ENCODE measurements around the gene CCDC18. TPM values are rescaled to one million over a fixed set of nuclear protein-coding genes. Genes with fewer than 3 reads are reported as not detected.

Gene CCDC18
- total and polyA plus RNA-seq, 5 donors, result 2.4 to 5.7 (median 3.0) TPM

GRCh38 chr1:93313026-93313425 lies 132.5 kb downstream of the CCDC18 start:
- Histone ChIP-seq H3K27ac (ENCODE audit: low read length) (no peak overlapping the region), H3K27me3 (ENCODE audit: control insufficient read depth, insufficient read depth) (no peaks in the 10 kb centered on the region), H3K4me3 (ENCODE audit: low read length) (no peak overlapping the region), H3K4me1 (ENCODE audit: control insufficient read depth, insufficient read depth, low read length) (no peaks in the 10 kb centered on the region), H3K9me3 (ENCODE audit: control insufficient read depth, low read length) (no peaks in the 10 kb centered on the region)
- ATAC-seq, result no peak
- no peak for DNase-seq
- WGBS, result 73% methylated on average over 4 of the region's 4 CpGs
- intact Hi-C loops (cut with DNase I), result no loop called here

- Histone ChIP-seq H3K4me3 (ENCODE audit: low read length) (no peak overlapping the region), H3K4me1 (ENCODE audit: control insufficient read depth, insufficient read depth, low read length) (no peaks in the 10 kb centered on the region), H3K9me3 (ENCODE audit: control insufficient read depth, low read length) (no peaks in the 10 kb centered on the region), H3K27me3 (ENCODE audit: control insufficient read depth, insufficient read depth) (no peaks in the 10 kb centered on the region), H3K27ac (ENCODE audit: low read length) (no peak overlapping the region)
- intact Hi-C loops (cut with DNase I), result no loop called here
- 47% methylated on average over 2 of the region's 2 CpGs for WGBS
- ATAC-seq (peak; percentile 32 to 51), DNase-seq (peak; percentile 25 to 57 (median 43))
These were observed 136.7 kb downstream of the CCDC18 start for GRCh38 chr1:93317207-93317606.

- no peak for DNase-seq
- Histone ChIP-seq H3K4me1 (ENCODE audit: control insufficient read depth, insufficient read depth, low read length) (no peaks in the 10 kb centered on the region), H3K9me3 (ENCODE audit: control insufficient read depth, low read length) (no peaks in the 10 kb centered on the region), H3K27ac (ENCODE audit: low read length) (no peak overlapping the region), H3K27me3 (ENCODE audit: control insufficient read depth, insufficient read depth) (no peaks in the 10 kb centered on the region), H3K4me3 (ENCODE audit: low read length) (no peak overlapping the region)
- ATAC-seq, result no peak
- WGBS, result 95% methylated on average over 2 of the region's 2 CpGs
- intact Hi-C loops (cut with DNase I), result no loop called here
These were observed 137.4 kb downstream of the CCDC18 start for GRCh38 chr1:93317943-93318342.

- H3K27me3 ChIP-seq (ENCODE audit: control insufficient read depth, insufficient read depth), result no peaks in the 10 kb centered on the region
- ATAC-seq (no peak), DNase-seq (no peak)
- no peak overlapping the region for H3K4me3 ChIP-seq (ENCODE audit: low read length)
- no peaks in the 10 kb centered on the region for H3K4me1 ChIP-seq (ENCODE audit: control insufficient read depth, insufficient read depth, low read length)
- H3K9me3 ChIP-seq (ENCODE audit: control insufficient read depth, low read length), result no peaks in the 10 kb centered on the region
- 100% methylated on average over 1 of the region's 1 CpG for WGBS
- no peak overlapping the region for H3K27ac ChIP-seq (ENCODE audit: low read length)
- intact Hi-C loops (cut with DNase I), result no loop called here
These were observed 141.2 kb downstream of the CCDC18 start for GRCh38 chr1:93321720-93322119.

- H3K9me3 ChIP-seq (ENCODE audit: control insufficient read depth, low read length), result no peaks in the 10 kb centered on the region
- ATAC-seq (no peak), DNase-seq (no peak)
- no peak overlapping the region for H3K4me3 ChIP-seq (ENCODE audit: low read length)
- H3K27me3 ChIP-seq (ENCODE audit: control insufficient read depth, insufficient read depth), result no peaks in the 10 kb centered on the region
- intact Hi-C loops (cut with DNase I), result no loop called here
- no peaks in the 10 kb centered on the region for H3K4me1 ChIP-seq (ENCODE audit: control insufficient read depth, insufficient read depth, low read length)
- WGBS, result 95% methylated on average over 3 of the region's 3 CpGs
- H3K27ac ChIP-seq (ENCODE audit: low read length), result no peak overlapping the region
These were observed 141.8 kb downstream of the CCDC18 start for GRCh38 chr1:93322349-93322748.

- DNase-seq (no peak), ATAC-seq (no peak)
- Histone ChIP-seq H3K27ac (ENCODE audit: low read length) (no peak overlapping the region), H3K9me3 (ENCODE audit: control insufficient read depth, low read length) (no peaks in the 10 kb centered on the region), H3K27me3 (ENCODE audit: control insufficient read depth, insufficient read depth) (no peaks in the 10 kb centered on the region), H3K4me3 (ENCODE audit: low read length) (no peak overlapping the region), H3K4me1 (ENCODE audit: control insufficient read depth, insufficient read depth, low read length) (no peaks in the 10 kb centered on the region)
- WGBS, result 60% methylated on average over 3 of the region's 3 CpGs
- intact Hi-C loops (cut with DNase I), result no loop called here
These were observed 142.8 kb downstream of the CCDC18 start for GRCh38 chr1:93323185-93323820.

GRCh38 chr1:93324486-93325464 lies 144.3 kb downstream of the CCDC18 start:
- DNase-seq (no peak), ATAC-seq (no peak)
- H3K4me1 ChIP-seq (ENCODE audit: control insufficient read depth, insufficient read depth, low read length), result no peaks in the 10 kb centered on the region
- H3K27ac ChIP-seq (ENCODE audit: low read length), result no peak overlapping the region
- H3K9me3 ChIP-seq (ENCODE audit: control insufficient read depth, low read length), result no peaks in the 10 kb centered on the region
- no peaks in the 10 kb centered on the region for H3K27me3 ChIP-seq (ENCODE audit: control insufficient read depth, insufficient read depth)
- no peak overlapping the region for H3K4me3 ChIP-seq (ENCODE audit: low read length)
- intact Hi-C loops (cut with DNase I), result no loop called here
- 82% methylated on average over 8 of the region's 8 CpGs for WGBS

Other genes with a start within 250 kb of the CCDC18 start
- 10 to 100 TPM in 1 of 4 donors, 1 to 10 TPM in 3; 7.8 to 10.1 (median 8.3) TPM for gene DIPK1A, start 219.3 kb upstream of the CCDC18 start, total RNA-seq
- 4.4 TPM for gene DIPK1A, start 219.3 kb upstream of the CCDC18 start, polyA plus RNA-seq
- 10 to 100 TPM in 2 of 4 donors, 1 to 10 TPM in 2; 9.2 to 10.3 (median 9.7) TPM for gene MTF2, start 101.4 kb upstream of the CCDC18 start, total RNA-seq
- 5.0 TPM for gene MTF2, start 101.4 kb upstream of the CCDC18 start, polyA plus RNA-seq
- gene TMED5, start 311 bp upstream of the CCDC18 start, total RNA-seq, result 10 to 100 TPM; 43.0 to 86.6 (median 48.1) TPM
- gene TMED5, start 311 bp upstream of the CCDC18 start, polyA plus RNA-seq, result 19.5 TPM
- gene DR1, start 165.2 kb downstream of the CCDC18 start, total RNA-seq, result 10 to 100 TPM; 39.3 to 42.6 (median 40.9) TPM
- 12.0 TPM for gene DR1, start 165.2 kb downstream of the CCDC18 start, polyA plus RNA-seq